ENCODE measurements around the gene USH2A. TPM values are rescaled to one million over a fixed set of nuclear protein-coding genes. Genes with fewer than 3 reads are reported as not detected.

The USH2A gene
- total RNA-seq, 1 experiment from 2014 or later, result not detected

DNA sequence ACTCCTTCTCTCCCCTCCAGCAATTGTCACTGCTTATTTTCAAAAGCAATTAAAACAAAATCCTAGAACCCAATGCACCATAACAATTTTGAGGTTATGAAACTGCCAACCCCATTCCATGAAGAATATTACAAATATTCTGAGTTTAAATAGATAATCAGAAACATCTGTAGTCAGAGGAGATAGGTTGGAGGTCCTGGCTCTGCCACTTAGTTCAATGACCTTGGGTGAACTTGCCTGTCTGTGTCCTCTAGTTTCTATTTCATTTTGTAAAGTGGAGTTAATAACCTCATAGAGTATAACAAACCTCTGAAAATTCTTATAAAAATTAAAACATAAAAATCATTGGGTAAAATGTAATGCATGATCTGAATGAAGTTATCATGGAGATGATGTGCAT lies 691.5 kb downstream of the USH2A start:
- H3K9ac ChIP-seq (ENCODE audit: low read length), result no peak overlapping the region
- no TSS peak for BruUV-seq (replicated peaks)
- RAD21 ChIA-PET (ENCODE audit: low non-redundant PET in 1 of 2, low total read pairs in 2 of 2, uncharacterized antibody in 2 of 2, unreplicated experiment in 2 of 2), result no interaction called here

GRCh38 chr1:215730600-215730999 lies 692.6 kb downstream of the USH2A start:
- ChIA-PET CTCF (no interaction called here), POLR2A (no interaction called here), RAD21 (ENCODE audit: low non-redundant PET in 1 of 2, low total read pairs in 2 of 2, uncharacterized antibody in 2 of 2, unreplicated experiment in 2 of 2) (no interaction called here)
- H3K27me3 ChIP-seq (ENCODE audit: insufficient read depth, low read length), result no peaks in the 10 kb centered on the region
- no peaks in the 10 kb centered on the region for H3K79me2 ChIP-seq (ENCODE audit: insufficient read depth, low read length)
- H3K4me2 ChIP-seq (ENCODE audit: low read length), result no peak overlapping the region
- no peak overlapping the region for H3K9ac ChIP-seq (ENCODE audit: low read length)
- no peaks in the 10 kb centered on the region for H4K20me1 ChIP-seq (ENCODE audit: insufficient read depth)
- no peaks in the 10 kb centered on the region for H3K36me3 ChIP-seq (ENCODE audit: control insufficient read depth in 1 of 2, insufficient read depth in 2 of 2, low read length in 2 of 2)
- H3K27ac ChIP-seq (ENCODE audit: low read depth, low read length), result no peak overlapping the region
- intact Hi-C loops (cut with micrococcal nuclease), result no loop called here
- H3K9me2 ChIP-seq (ENCODE audit: insufficient read depth), result no peaks in the 10 kb centered on the region
- no TSS peak for BruUV-seq (replicated peaks)
- no peaks in the 10 kb centered on the region for H3K4me1 ChIP-seq (ENCODE audit: control insufficient read depth in 1 of 2, insufficient read depth in 2 of 2, low read length in 2 of 2)
- TF ChIP-seq ZNF274 (IDR thresholded peaks at IDR 0.05; ENCODE audit: low read depth, low read length) (no peak), CBX3 (IDR thresholded peaks at IDR 0.05; ENCODE audit: low read depth) (no peak), SRF (IDR thresholded peaks at IDR 0.05; ENCODE audit: low read depth) (no peak), CTCF (IDR thresholded peaks at IDR 0.05 in 2 of 3, conservative IDR thresholded peaks at IDR 0.05 in 1 of 3; ENCODE audit: borderline replicate concordance in 1 of 3, insufficient read depth in 1 of 3, low read depth in 2 of 3, low read length in 2 of 3) (no peak), YY1 (IDR thresholded peaks at IDR 0.05; ENCODE audit: extremely low read depth, insufficient replicate concordance, low read depth, low read length) (no peak), ELF1 (IDR thresholded peaks at IDR 0.05; ENCODE audit: borderline replicate concordance, low read depth) (no peak), SIN3A (IDR thresholded peaks at IDR 0.05; ENCODE audit: low read depth) (no peak)
- H3K9me3 ChIP-seq (ENCODE audit: control insufficient read depth in 1 of 2, insufficient read depth in 1 of 2, low read depth in 1 of 2, low read length in 2 of 2), result no peaks in the 10 kb centered on the region
- no peak overlapping the region for H2AFZ ChIP-seq (ENCODE audit: low read depth, low read length, poor library complexity, severe bottlenecking)
- H3K4me3 ChIP-seq (replicated peaks in 1 of 2; ENCODE audit: low read depth in 1 of 2, low read length in 2 of 2), result no peak overlapping the region
- no peak for ATAC-seq
- DNase-seq (ENCODE audit: low read depth, low spot score), result no peak

More for the DNA sequence above, 691.5 kb downstream of the USH2A start:
- H3K36me3 ChIP-seq (ENCODE audit: control insufficient read depth in 1 of 2, insufficient read depth in 2 of 2, low read length in 2 of 2), result no peaks in the 10 kb centered on the region
- H3K79me2 ChIP-seq (ENCODE audit: insufficient read depth, low read length), result no peaks in the 10 kb centered on the region
- CTCF ChIA-PET, result no interaction called here
- TF ChIP-seq TCF7L2 (IDR thresholded peaks at IDR 0.05; ENCODE audit: borderline replicate concordance, extremely low read depth, insufficient read depth, insufficient read length), result no peak
- TF ChIP-seq CBX3 (IDR thresholded peaks at IDR 0.05; ENCODE audit: low read depth), result no peak
- TF ChIP-seq, protein P1, sequence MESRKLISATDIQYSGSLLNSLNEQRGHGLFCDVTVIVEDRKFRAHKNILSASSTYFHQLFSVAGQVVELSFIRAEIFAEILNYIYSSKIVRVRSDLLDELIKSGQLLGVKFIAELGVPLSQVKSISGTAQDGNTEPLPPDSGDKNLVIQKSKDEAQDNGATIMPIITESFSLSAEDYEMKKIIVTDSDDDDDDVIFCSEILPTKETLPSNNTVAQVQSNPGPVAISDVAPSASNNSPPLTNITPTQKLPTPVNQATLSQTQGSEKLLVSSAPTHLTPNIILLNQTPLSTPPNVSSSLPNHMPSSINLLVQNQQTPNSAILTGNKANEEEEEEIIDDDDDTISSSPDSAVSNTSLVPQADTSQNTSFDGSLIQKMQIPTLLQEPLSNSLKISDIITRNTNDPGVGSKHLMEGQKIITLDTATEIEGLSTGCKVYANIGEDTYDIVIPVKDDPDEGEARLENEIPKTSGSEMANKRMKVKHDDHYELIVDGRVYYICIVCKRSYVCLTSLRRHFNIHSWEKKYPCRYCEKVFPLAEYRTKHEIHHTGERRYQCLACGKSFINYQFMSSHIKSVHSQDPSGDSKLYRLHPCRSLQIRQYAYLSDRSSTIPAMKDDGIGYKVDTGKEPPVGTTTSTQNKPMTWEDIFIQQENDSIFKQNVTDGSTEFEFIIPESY (IDR thresholded peaks at IDR 0.05; ENCODE audit: extremely low read depth, insufficient replicate concordance, low read length), result no peak
- TF ChIP-seq CEBPB (IDR thresholded peaks at IDR 0.05; ENCODE audit: low read depth), result no peak
- no peak for ATAC-seq
- DNase-seq (ENCODE audit: low read depth, low spot score), result no peak
- POLR2A ChIA-PET, result no interaction called here
- no peak overlapping the region for H3K4me3 ChIP-seq (replicated peaks in 1 of 2; ENCODE audit: low read depth in 1 of 2, low read length in 2 of 2)
- intact Hi-C loops (cut with micrococcal nuclease), result no loop called here
- H3K9me3 ChIP-seq (ENCODE audit: control insufficient read depth in 1 of 2, insufficient read depth in 1 of 2, low read depth in 1 of 2, low read length in 2 of 2), result no peaks in the 10 kb centered on the region
- no peaks in the 10 kb centered on the region for H3K4me1 ChIP-seq (ENCODE audit: control insufficient read depth in 1 of 2, insufficient read depth in 2 of 2, low read length in 2 of 2)
- no peak overlapping the region for H3K27ac ChIP-seq (ENCODE audit: low read depth, low read length)
- H4K20me1 ChIP-seq (ENCODE audit: insufficient read depth), result no peaks in the 10 kb centered on the region
- no peaks in the 10 kb centered on the region for H3K9me2 ChIP-seq (ENCODE audit: insufficient read depth)
- H2AFZ ChIP-seq (ENCODE audit: low read depth, low read length, poor library complexity, severe bottlenecking), result no peak overlapping the region
- no peaks in the 10 kb centered on the region for H3K27me3 ChIP-seq (ENCODE audit: insufficient read depth, low read length)
- no peak overlapping the region for H3K4me2 ChIP-seq (ENCODE audit: low read length)

Data from HCT116 (cell line).